AG04449 (cell line): ENCODE data around the gene PNMA8B.
A peak's percentile ranks its signal among the peaks of the same experiment; 100 is the strongest.

ENCODE experiments used
- CTCF ChIA-PET: fragments of 350-600 bp; formaldehyde crosslinking; extraction: SDS; loops from one replicate; lab custom pipeline; 2021; ENCODE audit warnings: antibody characterized with exemption; lab: Yijun Ruan, JAX
- POLR2A ChIA-PET: fragments of 400-600, 350-600 bp; formaldehyde crosslinking; extraction: SDS; loops from one replicate; lab custom pipeline; 2020; ENCODE audit warnings: antibody characterized with exemption, inconsistent platforms; lab: Yijun Ruan, JAX
- DNase-seq: peaks from one replicate; pipeline ENCODE4 v3.0.0-alpha.2; 2010; ENCODE audit warnings: low read depth, low spot score
- H3K4me3 ChIP-seq: 2 replicates; pipeline ENCODE4 v1.5.1; 2011; ENCODE audit warnings: low read depth, mild to moderate bottlenecking, control low read depth, low read length
- TF ChIP-seq, protein P1 (sequence below): IDR thresholded peaks from one replicate; pipeline ENCODE4 v1.5.1; 2011; ENCODE audit warnings: mild to moderate bottlenecking, moderate library complexity, low read length, control low read depth, inconsistent platforms; ENCODE audit not compliant: insufficient read depth; ENCODE audit errors: missing control alignments

Gene PNMA8B

DNA sequence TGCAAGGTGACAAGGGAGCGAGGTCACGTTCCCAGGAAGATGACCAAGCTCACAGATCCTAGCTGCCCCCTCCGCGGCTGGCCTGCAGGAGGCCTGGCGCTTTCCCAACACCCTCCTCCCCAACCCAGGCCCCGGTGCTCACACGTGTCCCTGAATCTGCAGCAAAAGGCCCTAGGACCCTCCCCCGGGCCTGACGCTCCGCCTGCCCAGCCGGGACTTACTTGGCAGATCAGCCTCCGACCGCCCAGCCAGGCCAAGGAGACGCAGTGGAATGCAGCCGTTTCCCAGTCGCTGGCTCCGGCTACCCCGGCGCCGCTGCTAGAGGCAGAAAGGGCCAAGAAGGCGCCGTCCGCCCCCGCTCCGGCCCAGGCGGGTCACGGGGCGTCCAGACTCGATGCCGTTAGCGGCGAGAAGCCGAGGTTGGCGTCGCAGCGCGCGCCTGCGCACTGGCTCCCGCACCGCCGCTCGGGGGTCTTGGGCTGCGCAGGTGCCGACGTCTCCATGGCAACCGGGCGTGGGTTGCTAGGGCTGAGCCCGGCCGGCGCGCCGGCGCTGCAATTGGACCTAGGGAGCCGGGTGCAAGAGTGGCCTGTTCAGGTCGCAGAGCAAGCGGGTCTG is 24.4 kb downstream of the PNMA8B start, which contains the start of gene PNMA8A:
Gene PNMA8A, minus strand, starts transcription at position 448 of the 618 bp plus-strand sequence. CDS start 528 bp downstream, outside the sequence.
- ChIA-PET CTCF (interaction anchor here (1.1 to 1.6 kb wide), 2 partner anchors 12 kb away, joined by 4 to 5 read pairs; no protein-coding TSS in a partner anchor), POLR2A (no interaction called here)
- H3K4me3 ChIP-seq, result peak within 1 kb of the TSS; percentile 46
- TF ChIP-seq, protein P1, sequence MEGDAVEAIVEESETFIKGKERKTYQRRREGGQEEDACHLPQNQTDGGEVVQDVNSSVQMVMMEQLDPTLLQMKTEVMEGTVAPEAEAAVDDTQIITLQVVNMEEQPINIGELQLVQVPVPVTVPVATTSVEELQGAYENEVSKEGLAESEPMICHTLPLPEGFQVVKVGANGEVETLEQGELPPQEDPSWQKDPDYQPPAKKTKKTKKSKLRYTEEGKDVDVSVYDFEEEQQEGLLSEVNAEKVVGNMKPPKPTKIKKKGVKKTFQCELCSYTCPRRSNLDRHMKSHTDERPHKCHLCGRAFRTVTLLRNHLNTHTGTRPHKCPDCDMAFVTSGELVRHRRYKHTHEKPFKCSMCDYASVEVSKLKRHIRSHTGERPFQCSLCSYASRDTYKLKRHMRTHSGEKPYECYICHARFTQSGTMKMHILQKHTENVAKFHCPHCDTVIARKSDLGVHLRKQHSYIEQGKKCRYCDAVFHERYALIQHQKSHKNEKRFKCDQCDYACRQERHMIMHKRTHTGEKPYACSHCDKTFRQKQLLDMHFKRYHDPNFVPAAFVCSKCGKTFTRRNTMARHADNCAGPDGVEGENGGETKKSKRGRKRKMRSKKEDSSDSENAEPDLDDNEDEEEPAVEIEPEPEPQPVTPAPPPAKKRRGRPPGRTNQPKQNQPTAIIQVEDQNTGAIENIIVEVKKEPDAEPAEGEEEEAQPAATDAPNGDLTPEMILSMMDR, result peak; percentile 20
- no peak for DNase-seq

DNA sequence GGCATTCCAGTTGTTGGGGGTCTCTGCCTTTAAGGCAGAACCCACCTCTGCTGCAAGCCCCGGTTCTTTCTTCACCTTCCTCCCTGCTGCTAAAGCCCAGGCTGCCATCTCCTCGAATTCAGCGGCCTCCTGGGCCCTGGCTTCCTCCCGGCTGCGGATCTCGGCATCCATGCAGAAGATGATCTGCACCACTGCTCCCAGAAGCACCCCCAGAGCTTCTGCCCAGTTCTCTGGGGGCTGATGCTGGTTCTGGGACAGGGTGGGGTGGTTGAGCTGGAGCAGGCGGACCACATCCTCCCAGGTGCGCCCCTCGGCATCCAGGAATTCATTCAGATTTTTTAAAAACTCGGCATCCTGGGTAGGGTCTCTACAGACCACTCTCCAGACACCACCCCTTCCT is 25.3 kb downstream of the PNMA8B start:
- ChIA-PET CTCF (interaction anchor here (1.6 kb wide), 1 partner anchor 12 kb away, joined by 4 read pairs; no protein-coding TSS in a partner anchor), POLR2A (no interaction called here)
- TF ChIP-seq, protein P1, result no peak
- DNase-seq, result no peak
- no peak overlapping the region for H3K4me3 ChIP-seq

DNA sequence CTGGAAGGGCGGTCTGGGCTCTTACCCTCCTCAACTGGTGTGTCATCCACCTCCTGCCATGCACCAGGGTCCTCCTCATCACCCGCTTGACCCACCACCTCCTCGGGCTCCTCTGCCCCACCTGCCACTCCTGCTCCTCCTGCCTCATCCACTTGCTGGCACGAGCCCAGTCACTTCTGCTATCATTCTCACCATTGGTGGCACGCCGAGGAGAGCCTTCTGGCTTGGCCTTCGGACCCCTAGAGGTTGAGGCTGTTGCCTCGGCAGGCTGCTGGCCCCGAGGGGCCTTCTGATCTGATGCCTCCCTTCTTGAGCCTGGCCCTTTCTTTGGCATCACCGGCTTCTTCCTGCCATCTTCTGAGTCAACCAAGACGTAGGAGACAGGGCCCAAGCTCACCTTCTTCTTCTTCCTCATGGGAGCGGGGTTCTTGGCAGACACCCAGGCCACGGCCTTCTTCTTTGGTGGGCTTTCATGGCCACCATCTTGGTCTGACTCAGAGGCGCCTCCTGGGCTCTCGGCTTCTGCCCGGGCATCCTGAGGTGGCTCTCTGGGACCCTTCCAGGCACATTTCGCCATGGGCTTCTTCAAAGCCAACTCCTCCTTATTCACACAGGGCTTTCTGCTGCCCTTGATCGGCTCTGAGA is 26.0 kb downstream of the PNMA8B start:
- TF ChIP-seq, protein P1, result no peak
- ChIA-PET CTCF (interaction anchor here (1.6 kb wide), 1 partner anchor 13 kb away, joined by 4 read pairs; no protein-coding TSS in a partner anchor), POLR2A (no interaction called here)
- DNase-seq, result no peak
- H3K4me3 ChIP-seq, result no peak overlapping the region

DNA sequence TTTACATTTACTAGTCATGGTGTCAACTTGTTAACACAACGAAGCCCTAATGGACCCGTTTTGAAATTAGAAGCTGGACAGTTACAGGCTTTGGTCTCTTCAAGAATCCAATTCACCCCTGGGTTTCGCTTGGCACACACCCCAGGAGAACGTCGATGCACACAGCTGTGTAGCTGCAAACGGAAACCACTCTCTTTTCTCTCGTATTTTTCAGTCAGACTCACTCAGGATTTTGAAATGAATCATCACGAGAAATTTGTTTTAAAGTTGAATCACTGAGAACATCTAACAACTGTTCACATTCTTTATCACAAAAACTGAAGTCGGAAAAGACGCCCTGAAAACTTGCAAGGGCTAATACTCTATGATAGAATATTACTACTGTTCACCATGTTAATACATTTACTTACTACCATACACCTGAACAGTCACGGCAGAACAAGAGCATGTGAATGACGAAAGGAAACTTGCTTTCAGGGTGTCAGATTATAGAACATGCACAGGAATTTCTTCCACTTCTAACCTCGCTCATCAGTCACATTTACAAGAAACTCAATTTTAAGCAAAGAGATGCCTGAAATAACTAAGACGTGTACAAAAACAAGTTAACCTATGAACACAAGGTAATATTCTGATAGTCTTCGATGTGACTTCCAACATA is 29.0 kb downstream of the PNMA8B start:
- H3K4me3 ChIP-seq, result no peak overlapping the region
- DNase-seq, result peak; percentile 37
- TF ChIP-seq, protein P1, result no peak
- CTCF ChIA-PET, result interaction anchor here (0.9 to 2.6 kb wide), 3 partner anchors 10 to 64 kb away, joined by 3 to 9 read pairs (median 8); no protein-coding TSS in a partner anchor
- POLR2A ChIA-PET, result no interaction called here

DNA sequence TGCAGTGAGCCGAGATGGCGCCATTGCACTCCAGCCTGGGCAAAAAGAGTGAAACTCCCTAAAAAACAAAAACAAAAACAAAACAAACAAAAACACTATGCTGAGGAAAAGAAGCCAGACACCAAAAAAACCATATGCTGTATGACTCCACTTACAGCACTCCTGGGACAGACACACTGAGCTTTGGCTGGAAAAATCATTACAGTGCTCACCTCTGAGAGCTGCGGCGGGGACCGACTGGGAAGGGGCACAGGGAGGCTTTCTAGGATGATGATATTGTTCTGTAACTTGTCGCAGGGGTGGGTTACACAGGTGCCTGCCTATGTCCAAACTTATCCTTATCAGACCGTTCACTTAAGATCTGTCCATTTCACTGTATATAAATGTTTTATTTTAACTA is 32.2 kb downstream of the PNMA8B start:
- CTCF ChIA-PET, result interaction anchor here (0.9 to 2.3 kb wide), 2 partner anchors 24 to 68 kb away, joined by 3 to 7 read pairs; no protein-coding TSS in a partner anchor
- no peak for DNase-seq
- POLR2A ChIA-PET, result no interaction called here
- no peak overlapping the region for H3K4me3 ChIP-seq
- TF ChIP-seq, protein P1, result no peak

DNA sequence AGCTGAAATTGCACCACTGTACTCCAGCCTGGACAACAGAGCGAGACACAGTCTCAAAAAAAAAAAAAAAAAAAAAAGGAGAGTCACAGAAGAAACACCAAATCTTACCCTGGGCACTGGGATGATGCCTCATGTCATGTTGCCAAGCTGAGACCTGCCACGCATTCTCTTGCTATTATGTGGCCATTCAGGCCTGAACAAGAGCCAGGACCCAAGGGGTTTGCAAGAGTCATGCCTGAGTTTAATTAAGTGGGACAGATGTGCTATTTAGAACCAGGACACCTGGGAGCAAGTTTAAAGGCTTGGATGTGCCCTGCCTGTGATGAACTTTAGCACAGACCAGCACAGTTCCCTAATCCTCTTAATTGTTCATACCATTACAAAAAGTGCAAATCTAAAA is 34.1 kb downstream of the PNMA8B start:
- ChIA-PET CTCF (interaction anchor here (1.0 kb wide), 1 partner anchor 13 kb away, joined by 3 read pairs; no protein-coding TSS in a partner anchor), POLR2A (no interaction called here)
- DNase-seq, result no peak
- H3K4me3 ChIP-seq, result no peak overlapping the region
- TF ChIP-seq, protein P1, result no peak
